ENCODE results near the gene PHF20.
"Not testable (repeated sequence)": the region's sequence is repeated elsewhere in the genome, so short reads cannot be mapped to it uniquely, and the experiment has no call there.

The PHF20 gene

GRCh38 chr20:35985806-35986205, 214.0 kb downstream of the PHF20 start:
- no peak for DNase-seq

GRCh38 chr20:35988910-35989463, 217.2 kb downstream of the PHF20 start:
- DNase-seq: no peak

GRCh38 chr20:35991142-35991771, 219.4 kb downstream of the PHF20 start:
- DNase-seq: no peak

GRCh38 chr20:35992713-35993335, 221.0 kb downstream of the PHF20 start:
- DNase-seq: no peak

DNA sequence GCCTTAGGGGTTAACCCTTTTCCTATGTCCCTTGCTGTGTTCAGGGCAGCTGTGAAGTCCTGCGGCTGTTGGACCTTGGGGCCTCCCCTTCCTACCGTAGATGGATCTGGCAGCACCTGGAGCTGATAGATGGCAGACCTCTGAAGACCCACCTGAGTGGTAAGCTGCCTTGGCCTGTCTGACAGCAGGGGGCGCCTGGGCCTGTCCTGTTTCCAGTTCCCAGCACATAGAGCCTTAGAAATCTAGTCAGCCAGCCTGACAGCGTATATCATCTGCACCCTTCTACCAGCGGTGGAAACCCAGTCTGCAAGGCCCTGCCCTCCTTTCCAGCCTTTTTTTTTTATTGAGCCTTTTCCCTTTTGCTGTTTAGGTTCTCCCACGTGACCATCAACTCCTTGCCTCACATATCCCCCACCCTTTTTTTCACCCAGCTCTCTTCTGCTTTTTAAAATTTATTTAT, 223.2 kb downstream of the PHF20 start:
- no peak for DNase-seq

- DNase-seq: not testable (repeated sequence)
These were observed 224.7 kb downstream of the PHF20 start for GRCh38 chr20:35996492-35996891.

All from SIG-M5 (cell line).